Bronchial epithelial cell (primary cell): ENCODE data around the gene OTOG. TPM values are rescaled to one million over a fixed set of nuclear protein-coding genes. Genes with fewer than 3 reads are reported as not detected.

Source experiments
- DNase-seq: peaks from one replicate; pipeline ENCODE4 v3.0.0-alpha.2; 2010; ENCODE audit warnings: low read depth
- FAIRE-seq: peaks from 2 replicates; lab custom pipeline; 2011; peaks lifted over from hg19 to GRCh38; lab: Jason Lieb, UNC
- H3K27me3 ChIP-seq: 2 replicates; pipeline ENCODE4 v1.5.1; 2011; ENCODE audit warnings: low read length; ENCODE audit not compliant: control insufficient read depth, insufficient read depth
- H3K36me3 ChIP-seq: 2 replicates; pipeline ENCODE4 v1.5.1; 2011; ENCODE audit warnings: low read length; ENCODE audit not compliant: control insufficient read depth, insufficient read depth
- H3K4me3 ChIP-seq: 2 replicates; pipeline ENCODE4 v1.5.1; 2011; ENCODE audit warnings: mild to moderate bottlenecking, low read depth, low read length, control low read depth
- CTCF ChIP-seq: IDR thresholded peaks from 2 replicates; pipeline ENCODE4 v1.5.1; 2011; ENCODE audit warnings: mild to moderate bottlenecking, moderate library complexity, low read length, control low read depth, inconsistent platforms; ENCODE audit not compliant: insufficient read depth, severe bottlenecking
- total RNA-seq: library from RNA; depleted of rRNA; stranded (reverse); fragments of >200 nt; gene quantifications from 2 replicates; pipeline ENCODE4 v1.2.1, GENCODE V29; 2014

The OTOG gene
- total RNA-seq, 1 donor from 2014 or later = not detected

- H3K36me3 ChIP-seq = no peaks in the 10 kb centered on the region
- FAIRE-seq = no peak
- TF ChIP-seq CTCF = no peak
- peaks cover 1% of the 10 kb centered on the region for H3K27me3 ChIP-seq
- no peak overlapping the region for H3K4me3 ChIP-seq
- DNase-seq = no peak
These were observed 86.4 kb downstream of the OTOG start for GRCh38 chr11:17633279-17633986.

GRCh38 chr11:17633987-17634775, 87.1 kb downstream of the OTOG start:
- DNase-seq (no peak), FAIRE-seq (no peak)
- no peaks in the 10 kb centered on the region for H3K27me3 ChIP-seq
- no peak overlapping the region for H3K4me3 ChIP-seq
- TF ChIP-seq CTCF = no peak
- H3K36me3 ChIP-seq = no peaks in the 10 kb centered on the region

- FAIRE-seq (no peak), DNase-seq (no peak)
- Histone ChIP-seq H3K27me3 (no peaks in the 10 kb centered on the region), H3K4me3 (no peak overlapping the region), H3K36me3 (no peaks in the 10 kb centered on the region)
- TF ChIP-seq CTCF = no peak
These were observed 87.9 kb downstream of the OTOG start for GRCh38 chr11:17634776-17635550.

GRCh38 chr11:17635551-17635938, 88.5 kb downstream of the OTOG start:
- DNase-seq (no peak), FAIRE-seq (no peak)
- no peak overlapping the region for H3K4me3 ChIP-seq
- H3K36me3 ChIP-seq = no peaks in the 10 kb centered on the region
- no peak for TF ChIP-seq CTCF
- no peaks in the 10 kb centered on the region for H3K27me3 ChIP-seq

- DNase-seq (no peak), FAIRE-seq (no peak)
- TF ChIP-seq CTCF = no peak
- Histone ChIP-seq H3K4me3 (no peak overlapping the region), H3K36me3 (no peaks in the 10 kb centered on the region), H3K27me3 (no peaks in the 10 kb centered on the region)
These were observed 89.7 kb downstream of the OTOG start for GRCh38 chr11:17636721-17637120.
